NCI-H2196 treated with DMSO at 0.1 percent for 48 hours (cell line): ENCODE measurements around the gene DUSP16.
"Not testable (repeated sequence)": the region's sequence is repeated elsewhere in the genome, so short reads cannot be mapped to it uniquely, and the experiment has no call there.

ENCODE experiments used
- DNase-seq: peaks from one replicate; lab custom pipeline; 2025; ENCODE audit not compliant: unreplicated experiment; lab: John Stamatoyannopoulos, UW

Gene DUSP16, protein sequence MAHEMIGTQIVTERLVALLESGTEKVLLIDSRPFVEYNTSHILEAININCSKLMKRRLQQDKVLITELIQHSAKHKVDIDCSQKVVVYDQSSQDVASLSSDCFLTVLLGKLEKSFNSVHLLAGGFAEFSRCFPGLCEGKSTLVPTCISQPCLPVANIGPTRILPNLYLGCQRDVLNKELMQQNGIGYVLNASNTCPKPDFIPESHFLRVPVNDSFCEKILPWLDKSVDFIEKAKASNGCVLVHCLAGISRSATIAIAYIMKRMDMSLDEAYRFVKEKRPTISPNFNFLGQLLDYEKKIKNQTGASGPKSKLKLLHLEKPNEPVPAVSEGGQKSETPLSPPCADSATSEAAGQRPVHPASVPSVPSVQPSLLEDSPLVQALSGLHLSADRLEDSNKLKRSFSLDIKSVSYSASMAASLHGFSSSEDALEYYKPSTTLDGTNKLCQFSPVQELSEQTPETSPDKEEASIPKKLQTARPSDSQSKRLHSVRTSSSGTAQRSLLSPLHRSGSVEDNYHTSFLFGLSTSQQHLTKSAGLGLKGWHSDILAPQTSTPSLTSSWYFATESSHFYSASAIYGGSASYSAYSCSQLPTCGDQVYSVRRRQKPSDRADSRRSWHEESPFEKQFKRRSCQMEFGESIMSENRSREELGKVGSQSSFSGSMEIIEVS

DNA sequence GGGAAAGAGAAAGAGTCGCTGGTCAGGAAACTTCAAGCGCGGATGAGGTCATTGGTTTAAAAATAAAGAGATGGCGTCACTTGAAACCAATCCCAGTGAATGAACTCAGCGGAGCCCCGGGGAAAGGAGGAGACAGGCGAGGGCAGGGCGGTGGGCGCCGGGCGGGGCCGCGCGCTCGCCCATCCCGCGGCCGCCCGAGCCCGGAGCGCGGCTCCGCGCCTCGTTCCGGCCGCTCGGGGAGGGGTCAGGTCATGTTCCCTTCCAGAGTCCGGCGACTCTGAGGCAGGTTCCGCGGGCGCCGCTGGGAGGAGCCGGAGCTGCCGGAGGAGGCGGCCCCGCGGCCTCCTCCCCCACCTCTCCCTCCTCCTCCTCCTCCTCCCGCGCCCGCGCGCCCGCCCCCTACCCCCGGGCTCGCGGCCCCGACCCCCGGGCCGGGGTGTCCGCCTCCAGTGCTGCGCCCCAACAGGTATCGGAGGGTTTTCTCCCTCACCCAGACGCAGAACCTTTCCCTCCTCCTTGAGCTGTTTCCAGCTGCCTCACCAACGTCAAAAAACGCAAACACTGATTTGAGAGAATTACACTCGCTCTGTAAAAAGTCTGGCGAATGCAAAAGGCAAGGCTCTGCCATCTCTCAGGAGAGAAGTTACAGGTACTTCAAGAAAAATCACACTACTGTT lies at the start of gene DUSP16:
Gene DUSP16, minus strand, starts transcription at position 279 of the 677 bp plus-strand sequence. CDS start 41,765 bp downstream, outside the sequence.
- DNase-seq, result peak; percentile 75

DNA sequence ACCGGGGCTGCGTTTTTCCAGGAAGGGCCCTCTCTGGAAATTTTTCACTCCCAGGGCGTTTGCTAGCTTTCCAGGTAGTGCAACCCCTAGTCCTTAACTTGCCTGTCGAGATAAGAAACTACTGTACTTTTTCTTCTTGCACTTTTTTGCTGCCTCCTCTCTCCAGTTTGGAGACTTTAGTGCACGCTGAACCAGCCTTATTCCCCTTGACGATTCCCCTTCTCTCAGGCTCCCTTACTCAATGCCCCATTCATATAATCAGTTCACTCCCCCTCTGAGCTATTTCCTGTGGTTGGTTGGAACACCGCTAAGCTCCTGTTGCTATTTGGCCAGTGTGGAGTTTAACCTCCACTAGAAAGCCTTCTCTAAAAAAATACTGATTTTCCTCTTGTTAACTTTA lies 49.7 kb upstream of the DUSP16 start:
- no peak for DNase-seq

- peak; percentile 80 for DNase-seq
These were observed 49.0 kb upstream of the DUSP16 start, which contains the start of gene CREBL2 for GRCh38 chr12:12611512-12612306. TSS of gene CREBL2 (plus strand) at chr12:12611876. CDS start at chr12:12612173, 297 bp downstream.

DNA sequence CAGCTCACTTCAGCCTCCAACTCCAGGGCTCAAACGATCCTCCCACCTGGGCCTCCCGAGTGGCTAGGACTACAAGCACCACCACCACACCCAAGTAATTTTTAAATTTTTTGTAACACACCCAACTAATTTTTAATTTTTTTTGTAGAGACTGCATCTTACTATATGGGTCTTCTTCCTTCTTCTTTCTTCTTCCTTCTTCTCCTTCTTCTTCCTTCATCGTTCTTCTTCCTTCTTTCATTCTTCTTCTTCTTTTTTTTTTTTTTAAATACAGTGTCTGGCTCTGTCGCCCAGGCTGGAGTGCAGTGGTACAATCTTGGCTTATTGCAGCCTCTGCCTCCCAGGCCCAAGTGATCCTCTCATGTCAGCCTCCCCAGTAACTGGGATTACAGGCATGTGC lies 48.0 kb upstream of the DUSP16 start:
- DNase-seq, result no peak

DNA sequence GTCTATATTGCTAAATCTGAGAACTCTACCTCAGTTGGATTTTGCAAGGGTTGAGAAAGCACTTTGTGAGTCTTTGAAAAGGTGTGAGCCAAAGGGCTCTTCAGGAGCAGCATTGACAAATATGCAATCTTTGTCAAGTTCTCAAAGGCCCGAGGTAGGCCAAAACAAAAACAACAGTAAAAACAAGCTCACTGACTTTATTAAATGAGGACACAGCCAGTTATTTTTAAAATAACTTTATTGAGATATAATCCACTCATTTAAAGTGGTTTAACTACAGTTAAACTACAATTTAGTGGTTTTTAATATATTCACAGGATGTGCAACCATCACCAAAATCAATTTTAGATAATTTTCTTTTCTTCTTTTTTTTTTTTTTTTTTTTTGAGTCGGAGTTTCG lies 47.0 kb upstream of the DUSP16 start:
- DNase-seq, result no peak

- DNase-seq, result no peak
These were observed 45.9 kb upstream of the DUSP16 start for GRCh38 chr12:12608557-12608957.

GRCh38 chr12:12606781-12607589 lies 44.3 kb upstream of the DUSP16 start:
- no peak for DNase-seq

GRCh38 chr12:12604740-12605139 lies 42.1 kb upstream of the DUSP16 start:
- no peak for DNase-seq

DNA sequence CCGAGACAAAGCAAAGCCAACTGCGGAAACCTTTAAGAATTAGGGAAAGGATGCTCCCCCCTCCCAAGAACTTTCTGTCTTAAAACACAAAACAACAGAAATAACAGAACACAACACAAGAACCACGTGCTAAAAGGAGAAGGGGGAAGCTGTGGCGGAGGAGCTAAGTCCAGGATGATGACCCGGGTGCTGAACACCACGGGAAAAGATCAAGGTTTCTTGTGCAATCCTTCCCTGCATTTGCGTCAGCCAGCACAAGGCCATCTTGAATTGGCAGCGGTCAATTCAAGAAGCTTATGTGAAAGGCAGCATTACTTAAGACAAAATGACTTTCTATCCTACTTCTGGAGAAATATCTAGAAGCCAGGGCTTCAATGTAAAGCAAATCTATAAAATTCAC lies 38.0 kb upstream of the DUSP16 start:
- DNase-seq, result no peak

DNA sequence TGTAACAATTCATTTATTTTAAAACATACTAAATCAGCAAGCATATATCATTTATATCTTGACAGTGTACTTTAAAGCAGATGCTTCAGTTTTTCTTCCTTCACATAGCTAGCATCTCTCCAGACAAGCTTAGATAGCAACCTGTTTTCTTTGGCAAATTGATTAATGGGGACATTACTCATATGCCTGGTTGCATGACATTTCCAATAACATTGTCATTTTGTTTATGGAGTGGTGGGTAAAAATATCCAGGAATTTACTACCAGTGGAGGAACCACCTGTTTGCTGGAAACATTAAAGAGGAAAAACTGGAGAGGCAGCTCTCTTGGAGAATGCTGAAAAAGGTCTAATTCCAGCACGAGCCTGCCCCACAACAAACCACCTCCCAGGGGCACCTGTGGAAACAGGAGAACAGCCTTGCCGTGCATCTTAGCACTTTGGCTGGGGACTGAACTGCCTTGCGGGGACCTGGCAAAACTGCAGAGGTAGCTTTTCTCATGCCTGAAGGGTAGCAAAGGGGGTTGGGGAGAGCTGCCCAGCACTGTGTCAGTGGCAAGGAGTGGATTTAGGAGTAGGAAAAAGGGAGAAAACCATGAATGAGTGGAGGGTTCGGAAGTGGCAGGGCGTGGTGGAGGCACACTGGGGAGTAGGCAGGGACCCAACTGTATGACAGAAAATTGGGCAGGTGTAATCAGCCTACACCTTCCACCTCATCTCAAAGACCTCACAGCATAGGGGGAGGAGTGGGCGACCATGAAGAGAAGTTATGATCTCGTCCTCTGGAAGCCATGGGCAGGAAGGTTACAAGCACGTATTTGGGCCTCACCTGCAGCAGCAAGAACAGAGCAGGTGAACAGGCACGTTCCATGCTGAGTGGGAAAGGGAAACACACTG lies 37.3 kb upstream of the DUSP16 start:
- DNase-seq, result no peak

DNA sequence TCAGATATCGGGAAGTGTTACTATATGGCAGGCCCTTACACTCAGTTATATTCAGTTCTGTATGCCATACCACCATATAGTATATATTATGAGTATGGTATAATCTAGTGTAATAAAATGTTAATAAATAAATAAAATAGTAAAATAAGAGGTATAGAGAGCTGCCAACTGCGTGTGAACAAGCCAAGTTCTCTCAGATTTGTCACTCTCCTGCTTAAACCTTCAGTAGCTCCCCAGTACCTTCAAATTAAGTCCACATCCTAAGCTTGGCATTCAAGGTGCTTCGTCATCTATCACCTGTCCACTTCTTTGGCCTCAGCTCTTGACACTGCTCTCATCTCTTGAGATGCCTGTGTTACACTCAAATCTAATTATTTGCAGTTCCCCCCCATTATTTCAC lies 36.2 kb upstream of the DUSP16 start:
- DNase-seq, result no peak

GRCh38 chr12:12596598-12596997 lies 33.9 kb upstream of the DUSP16 start:
- not testable (repeated sequence) for DNase-seq

- DNase-seq, result not testable (repeated sequence)
These were observed 33.3 kb upstream of the DUSP16 start for GRCh38 chr12:12595929-12596328.

GRCh38 chr12:12592930-12593329 lies 30.3 kb upstream of the DUSP16 start:
- DNase-seq, result no peak

DNA sequence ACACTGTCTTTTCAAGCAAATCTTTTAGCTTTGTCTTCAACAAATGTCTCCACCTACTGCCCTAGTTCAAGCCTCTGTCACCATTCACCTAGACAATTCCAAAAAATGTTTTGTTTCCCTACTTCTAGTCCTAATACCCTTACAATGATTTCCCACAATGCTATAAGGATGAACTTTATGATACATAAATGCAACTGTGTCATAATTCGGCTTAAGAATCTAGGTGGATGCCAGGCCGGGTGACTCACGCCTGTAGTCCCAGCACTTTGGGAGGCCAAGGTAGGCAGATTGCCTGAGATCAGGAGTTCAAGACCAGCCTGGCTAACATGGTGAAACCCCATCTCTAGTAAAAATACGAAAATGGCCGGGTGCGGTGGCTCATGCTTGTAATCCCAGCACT lies 28.3 kb upstream of the DUSP16 start:
- DNase-seq, result no peak

DNA sequence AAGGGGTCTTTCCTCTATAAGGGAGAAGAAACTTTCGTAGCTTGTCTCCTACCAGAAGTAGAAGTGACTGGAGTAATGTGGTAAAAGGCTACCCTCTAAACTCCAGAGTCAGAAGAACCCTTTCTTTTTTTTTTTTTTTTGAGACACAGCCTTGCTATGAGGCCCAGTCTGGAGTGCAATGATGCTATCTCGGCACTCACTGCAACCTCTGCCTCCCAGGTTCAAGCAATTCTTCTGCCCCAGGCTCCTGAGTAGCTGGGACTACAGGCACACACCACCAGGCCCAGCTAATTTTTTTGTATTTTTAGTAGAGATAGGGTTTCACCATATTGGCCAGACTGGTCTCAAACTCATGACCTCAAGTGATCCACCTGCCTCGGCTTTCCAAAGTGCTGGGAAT lies 25.8 kb upstream of the DUSP16 start:
- not testable (repeated sequence) for DNase-seq

- DNase-seq, result no peak
These were observed 25.2 kb upstream of the DUSP16 start for GRCh38 chr12:12587878-12588277.

GRCh38 chr12:12586879-12587675 lies 24.4 kb upstream of the DUSP16 start:
- no peak for DNase-seq
